Endothelial cell of umbilical vein (primary cell): ENCODE data around the gene TM9SF4. TPM values are rescaled to one million over a fixed set of nuclear protein-coding genes. Genes with fewer than 3 reads are reported as not detected.

ENCODE experiments used
- Bru-seq: library from RNA; stranded (reverse); fragments of 400-500 nt; gene quantifications from one replicate; lab custom pipeline; 2021; lab: Mats Ljungman, UMichigan
- BruChase-seq, 2 experiments: library from RNA; stranded (reverse); fragments of 400-500 nt; gene quantifications; one replicate each; lab custom pipeline; 2021; lab: Mats Ljungman, UMichigan
- BruUV-seq: library from RNA; stranded (reverse); fragments of 400-500 nt; replicated peaks from 2 replicates; lab custom pipeline; 2021; lab: Mats Ljungman, UMichigan
- CTCF ChIA-PET: fragments of 300-600, 350-600 bp; sonication (Branson Sonifier 250); formaldehyde crosslinking; loops from one replicate; lab custom pipeline; 2021; ENCODE audit warnings: antibody characterized with exemption, inconsistent platforms; lab: Charles Lee
- POLR2A ChIA-PET: fragments of 300-600, 350-600 bp; sonication (Branson Sonifier 250); formaldehyde crosslinking; loops from one replicate; lab custom pipeline; 2021; ENCODE audit warnings: antibody characterized with exemption, inconsistent platforms; lab: Charles Lee
- DNase-seq: peaks from one replicate; pipeline ENCODE4 v3.0.0-alpha.2; 2011; ENCODE audit warnings: low read depth, low spot score
- FAIRE-seq: peaks from 2 replicates; lab custom pipeline; 2011; peaks lifted over from hg19 to GRCh38; lab: Jason Lieb, UNC
- H2AFZ ChIP-seq: 2 replicates; pipeline ENCODE4 v1.6.0; 2012; ENCODE audit warnings: low read depth, low read length, control low read depth, inconsistent platforms
- H3K27ac ChIP-seq: 2 replicates; pipeline ENCODE4 v1.5.1; 2011; ENCODE audit warnings: low read depth, mild to moderate bottlenecking, control low read depth, low read length, moderate library complexity; ENCODE audit not compliant: insufficient read depth
- H3K27me3 ChIP-seq, 2 experiments: 2 replicates each; pipeline versions ENCODE4 v1.6.0 to v1.6.1; 2011; ENCODE audit warnings: low read length in 2 of 2, mixed read lengths in 1 of 2; ENCODE audit not compliant: control insufficient read depth in 2 of 2, insufficient read depth in 2 of 2
- H3K36me3 ChIP-seq, 2 experiments: 2 replicates in 1 of 2; 3 replicates in 1 of 2; pipeline ENCODE4 v1.5.1; 2011; ENCODE audit warnings: low read length in 2 of 2, mild to moderate bottlenecking in 1 of 2, moderate library complexity in 1 of 2; ENCODE audit not compliant: control insufficient read depth in 2 of 2, insufficient read depth in 2 of 2; ENCODE audit errors: extremely low read depth in 1 of 2
- H3K4me1 ChIP-seq: 3 replicates; pipeline ENCODE4 v1.5.1; 2011; ENCODE audit warnings: mild to moderate bottlenecking, low read length; ENCODE audit not compliant: control insufficient read depth, insufficient read depth; ENCODE audit errors: extremely low read depth
- H3K4me2 ChIP-seq: 2 replicates; pipeline ENCODE4 v1.6.1; 2011; ENCODE audit warnings: low read length, control low read depth, mixed read lengths; ENCODE audit not compliant: insufficient read depth
- H3K4me3 ChIP-seq, 3 experiments: fragments of 200-600 bp in 1 of 3; sonication (generic), shearing (Covaris generic) in 1 of 3; replicated peaks in 1 of 3; 2 replicates each; pipeline ENCODE4 v1.5.1; 2011 to 2016; ENCODE audit warnings: control low read depth in 3 of 3, low read length in 3 of 3, mild to moderate bottlenecking in 2 of 3, inconsistent platforms in 1 of 3, low read depth in 1 of 3, moderate library complexity in 1 of 3; ENCODE audit not compliant: insufficient read depth in 1 of 3
- H3K79me2 ChIP-seq: 2 replicates; pipeline ENCODE4 v1.6.0; 2012; ENCODE audit warnings: low read length, inconsistent platforms; ENCODE audit not compliant: control insufficient read depth, insufficient read depth
- H3K9ac ChIP-seq: replicated peaks from 2 replicates; pipeline ENCODE3; 2011; ENCODE audit warnings: low read length, control low read depth; ENCODE audit not compliant: insufficient read depth; ENCODE audit errors: extremely low read depth
- H3K9me1 ChIP-seq: replicated peaks from 3 replicates; pipeline ENCODE4 v1.6.0; 2011; ENCODE audit warnings: mild to moderate bottlenecking, low read length; ENCODE audit not compliant: control insufficient read depth, insufficient read depth; ENCODE audit errors: extremely low read depth
- H3K9me3 ChIP-seq: replicated peaks from 2 replicates; pipeline ENCODE4 v1.5.1; 2012; ENCODE audit warnings: low read length, inconsistent platforms; ENCODE audit not compliant: control insufficient read depth, insufficient read depth
- H4K20me1 ChIP-seq: replicated peaks from 2 replicates; pipeline ENCODE3; 2011; ENCODE audit warnings: mild to moderate bottlenecking, low read length; ENCODE audit not compliant: control insufficient read depth, insufficient read depth; ENCODE audit errors: extremely low read depth
- EZH2 ChIP-seq: IDR thresholded peaks from 2 replicates; pipeline ENCODE4 v1.6.1; 2012; ENCODE audit warnings: borderline replicate concordance, low read depth, mild to moderate bottlenecking, moderate library complexity, low read length, inconsistent platforms; ENCODE audit not compliant: severe bottlenecking
- FOS ChIP-seq: IDR thresholded peaks from 2 replicates; pipeline ENCODE4 v1.6.1; 2011; ENCODE audit warnings: mild to moderate bottlenecking, low read length, moderate library complexity, borderline replicate concordance; ENCODE audit not compliant: insufficient read depth
- GATA2 ChIP-seq: IDR thresholded peaks from 2 replicates; pipeline ENCODE4 v1.7.0; 2011; ENCODE audit warnings: low read depth, mild to moderate bottlenecking, moderate library complexity, mixed read lengths, low read length; ENCODE audit not compliant: insufficient read length, insufficient read depth
- JUN ChIP-seq: IDR thresholded peaks from 2 replicates; pipeline ENCODE4 v1.6.1; 2011; ENCODE audit warnings: borderline replicate concordance, low read depth; ENCODE audit not compliant: insufficient read length, insufficient read depth
- MYC ChIP-seq: IDR thresholded peaks from one replicate; pipeline ENCODE4 v1.6.1; 2011; ENCODE audit warnings: mild to moderate bottlenecking, low read depth, low read length
- POLR2A ChIP-seq: IDR thresholded peaks from 2 replicates; pipeline ENCODE4 v1.6.1; 2012; ENCODE audit warnings: low read depth, mild to moderate bottlenecking, control low read depth, low read length
- POLR2AphosphoS5 ChIP-seq: IDR thresholded peaks from 2 replicates; pipeline ENCODE4 v1.6.1; 2012; ENCODE audit warnings: low read depth, mild to moderate bottlenecking, control low read depth, low read length, moderate library complexity; ENCODE audit not compliant: insufficient read depth
- dilution Hi-C: fragments of 300-500 bp; cut with MboI; formaldehyde crosslinking; loops from one replicate; pipeline ENCODE4 v1.15.0; 2019; ENCODE audit warnings: low sequenced_read_pairs; ENCODE audit not compliant: extremely low pct_ligation_motif_present
- intact Hi-C: fragments of 100-400 bp; cut with micrococcal nuclease; formaldehyde crosslinking; loops from one replicate; pipeline ENCODE4 v1.10.0; 2022
- long read RNA-seq: library from polyadenylated mRNA; stranded (forward); transcript quantifications from one replicate; pipeline ENCODE4 v2.0.0, GENCODE V29; 2021
- polyA minus RNA-seq, 3 experiments: library from RNA; depleted of rRNA, polyadenylated mRNA; stranded (reverse); fragments of >200 nt; gene quantifications; 1 replicate in 1 of 3; 2 replicates in 2 of 3; pipeline ENCODE4 v1.2.3, GENCODE V29; 2011
- polyA plus RNA-seq, 4 experiments: library from polyadenylated mRNA; depleted of rRNA in 3 of 4; stranded (reverse) in 3 of 4; unstranded in 1 of 4; fragments of >200 nt; gene quantifications; 2 replicates each; pipeline versions ENCODE4 v1.2.1 to v1.2.3, GENCODE V29; 2011 to 2012; ENCODE audit warnings: missing spikeins in 1 of 4
- total RNA-seq: library from RNA; stranded (reverse); gene quantifications from 2 replicates; pipeline ENCODE4 v1.2.3, GENCODE V29; 2021
- TF ChIP-seq, protein P1 (sequence below): IDR thresholded peaks from 2 replicates; pipeline ENCODE4 v1.6.1; 2011; ENCODE audit not compliant: insufficient read depth, insufficient read length
- TF ChIP-seq, protein P2 (sequence below), 2 donors: IDR thresholded peaks; 1 replicate in 1 of 2; 2 replicates in 1 of 2; pipeline ENCODE4 v1.5.1; 2011; ENCODE audit warnings: low read length in 2 of 2, mild to moderate bottlenecking in 2 of 2, moderate library complexity in 2 of 2, control low read depth in 1 of 2, inconsistent platforms in 1 of 2, low read depth in 1 of 2; ENCODE audit not compliant: insufficient read depth in 1 of 2; ENCODE audit errors: extremely low read depth in 1 of 2

Gene TM9SF4, protein sequence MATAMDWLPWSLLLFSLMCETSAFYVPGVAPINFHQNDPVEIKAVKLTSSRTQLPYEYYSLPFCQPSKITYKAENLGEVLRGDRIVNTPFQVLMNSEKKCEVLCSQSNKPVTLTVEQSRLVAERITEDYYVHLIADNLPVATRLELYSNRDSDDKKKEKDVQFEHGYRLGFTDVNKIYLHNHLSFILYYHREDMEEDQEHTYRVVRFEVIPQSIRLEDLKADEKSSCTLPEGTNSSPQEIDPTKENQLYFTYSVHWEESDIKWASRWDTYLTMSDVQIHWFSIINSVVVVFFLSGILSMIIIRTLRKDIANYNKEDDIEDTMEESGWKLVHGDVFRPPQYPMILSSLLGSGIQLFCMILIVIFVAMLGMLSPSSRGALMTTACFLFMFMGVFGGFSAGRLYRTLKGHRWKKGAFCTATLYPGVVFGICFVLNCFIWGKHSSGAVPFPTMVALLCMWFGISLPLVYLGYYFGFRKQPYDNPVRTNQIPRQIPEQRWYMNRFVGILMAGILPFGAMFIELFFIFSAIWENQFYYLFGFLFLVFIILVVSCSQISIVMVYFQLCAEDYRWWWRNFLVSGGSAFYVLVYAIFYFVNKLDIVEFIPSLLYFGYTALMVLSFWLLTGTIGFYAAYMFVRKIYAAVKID
- total RNA-seq = 46.4 and 48.2 TPM in 2 replicates
- 61.9 and 67.3 TPM in 2 replicates for polyA plus RNA-seq
- 46.8 and 53.1 TPM in 2 replicates for polyA plus RNA-seq (2011; cell fraction: cytosol; rRNA removed)
- polyA plus RNA-seq (2011; cell fraction: nucleus; rRNA removed) = 71.8 and 75.9 TPM in 2 replicates
- polyA plus RNA-seq (2012) = 44.3 and 47.0 TPM in 2 replicates
- polyA minus RNA-seq = 103 and 116 TPM in 2 replicates
- polyA minus RNA-seq (2011; cell fraction: cytosol; rRNA and poly(A)+ RNA removed) = 45.2 TPM
- 58.5 and 60.6 TPM in 2 replicates for polyA minus RNA-seq (2011; cell fraction: nucleus; rRNA and poly(A)+ RNA removed)
- percentile 79 among the genes with signal in this experiment for Bru-seq, nascent RNA
- BruChase-seq, experiment 1, labeled RNA remaining after a 6-hour chase = percentile 88 among the genes with signal in this experiment
- BruChase-seq, experiment 2, labeled RNA remaining after a 2-hour chase = percentile 85 among the genes with signal in this experiment
- long read RNA-seq, transcript TM9SF4-202 (18 exons, 3,978 nt) = major isoform, 43 of 84 reads
- long read RNA-seq, partial matches to known transcripts = 8 of 84 reads
- long read RNA-seq, other reads (novel, unspliced or antisense) = 33 of 84 reads

DNA sequence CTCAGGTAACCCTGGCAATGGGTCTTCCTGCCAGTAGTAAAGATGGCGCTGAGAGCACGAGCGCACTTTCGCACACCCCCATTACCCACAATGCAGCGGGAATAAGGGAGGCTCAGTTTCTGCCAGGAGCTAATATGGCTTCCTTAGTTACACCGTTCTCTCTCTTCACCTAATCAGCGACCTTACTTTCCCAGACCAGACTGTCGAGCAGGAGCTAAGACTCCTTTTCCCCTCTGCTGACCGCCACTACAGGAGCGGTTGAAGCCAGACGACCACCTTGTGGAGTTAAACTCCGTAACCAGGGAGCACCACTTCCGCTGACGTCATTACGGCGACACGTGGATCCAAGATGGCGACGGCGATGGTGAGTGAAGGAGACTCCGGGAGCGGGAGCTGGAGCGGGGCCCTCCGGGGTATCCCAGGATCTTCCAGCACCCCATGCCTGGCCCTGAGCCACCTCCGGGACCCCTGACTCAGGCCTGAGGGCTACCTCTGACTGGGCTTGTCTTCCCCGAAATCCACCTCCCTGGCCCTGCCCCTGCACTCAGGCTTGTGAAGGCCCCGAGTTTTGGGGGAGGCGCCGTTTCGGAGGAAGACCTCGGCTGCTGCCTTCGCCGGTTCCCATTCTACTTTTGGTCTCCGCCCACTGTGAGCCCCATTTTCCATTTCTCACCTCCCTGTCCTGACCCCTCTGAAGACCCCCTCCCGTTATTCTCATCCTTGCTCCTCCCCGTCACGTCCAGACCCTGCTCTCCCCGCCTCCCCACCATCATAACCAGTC lies at the start of gene TM9SF4:
TM9SF4 (plus strand) TSS at position 323 of the 781 bp plus-strand sequence; CDS start at position 350, 27 bp downstream.
- H2AFZ ChIP-seq = peak within 1 kb of the TSS; percentile 76
- H3K4me1 ChIP-seq = peaks cover 9% of the 10 kb centered on the region
- TF ChIP-seq EZH2 (no peak), MYC (peak; percentile 86), POLR2AphosphoS5 (peak; percentile 93), FOS (peak; percentile 23), GATA2 (no peak), JUN (peak; percentile 68), POLR2A (peak; percentile 86)
- TF ChIP-seq, protein P1, sequence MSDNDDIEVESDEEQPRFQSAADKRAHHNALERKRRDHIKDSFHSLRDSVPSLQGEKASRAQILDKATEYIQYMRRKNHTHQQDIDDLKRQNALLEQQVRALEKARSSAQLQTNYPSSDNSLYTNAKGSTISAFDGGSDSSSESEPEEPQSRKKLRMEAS = peak; percentile 42
- TF ChIP-seq, protein P2, sequence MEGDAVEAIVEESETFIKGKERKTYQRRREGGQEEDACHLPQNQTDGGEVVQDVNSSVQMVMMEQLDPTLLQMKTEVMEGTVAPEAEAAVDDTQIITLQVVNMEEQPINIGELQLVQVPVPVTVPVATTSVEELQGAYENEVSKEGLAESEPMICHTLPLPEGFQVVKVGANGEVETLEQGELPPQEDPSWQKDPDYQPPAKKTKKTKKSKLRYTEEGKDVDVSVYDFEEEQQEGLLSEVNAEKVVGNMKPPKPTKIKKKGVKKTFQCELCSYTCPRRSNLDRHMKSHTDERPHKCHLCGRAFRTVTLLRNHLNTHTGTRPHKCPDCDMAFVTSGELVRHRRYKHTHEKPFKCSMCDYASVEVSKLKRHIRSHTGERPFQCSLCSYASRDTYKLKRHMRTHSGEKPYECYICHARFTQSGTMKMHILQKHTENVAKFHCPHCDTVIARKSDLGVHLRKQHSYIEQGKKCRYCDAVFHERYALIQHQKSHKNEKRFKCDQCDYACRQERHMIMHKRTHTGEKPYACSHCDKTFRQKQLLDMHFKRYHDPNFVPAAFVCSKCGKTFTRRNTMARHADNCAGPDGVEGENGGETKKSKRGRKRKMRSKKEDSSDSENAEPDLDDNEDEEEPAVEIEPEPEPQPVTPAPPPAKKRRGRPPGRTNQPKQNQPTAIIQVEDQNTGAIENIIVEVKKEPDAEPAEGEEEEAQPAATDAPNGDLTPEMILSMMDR (IDR thresholded peaks at IDR 0.05; ENCODE audit: extremely low read depth in 1 of 2, insufficient read depth in 1 of 2, low read depth in 1 of 2, low read length in 2 of 2) = no peak
- no peaks in the 10 kb centered on the region for H3K36me3 ChIP-seq
- dilution Hi-C loops = no loop called here
- DNase-seq (peak; percentile 94), FAIRE-seq (peak; percentile 91)
- intact Hi-C loops = no loop called here
- no peaks in the 10 kb centered on the region for H3K27me3 ChIP-seq
- ChIA-PET CTCF (interaction anchor here (0.6 to 1.3 kb wide), 4 partner anchors 9 to 222 kb away, joined by 3 to 4 read pairs (median 4); no protein-coding TSS in a partner anchor), POLR2A (interaction anchor here (0.6 kb wide), 1 partner anchor 9 kb away, joined by 3 read pairs; no protein-coding TSS in a partner anchor)
- H3K27ac ChIP-seq = peak within 1 kb of the TSS; percentile 96
- peak within 1 kb of the TSS; percentile 83 for H3K4me2 ChIP-seq
- peak within 1 kb of the TSS; percentile 97 for H3K9ac ChIP-seq
- peaks cover 46% of the 10 kb centered on the region for H3K79me2 ChIP-seq
- no peaks in the 10 kb centered on the region for H4K20me1 ChIP-seq
- H3K9me3 ChIP-seq = no peaks in the 10 kb centered on the region
- BruUV-seq = TSS peak; percentile 45
- no peaks in the 10 kb centered on the region for H3K9me1 ChIP-seq
- H3K4me3 ChIP-seq = peak within 1 kb of the TSS; percentile 25 to 79 (median 75)
